OCI-LY7 (cell line): ENCODE results near the gene ZNF79. TPM values are rescaled to one million over a fixed set of nuclear protein-coding genes. Genes with fewer than 3 reads are reported as not detected.
A peak's percentile ranks its signal among the peaks of the same experiment; 100 is the strongest.

Experiments
- BruUV-seq: library from RNA; stranded (reverse); fragments of 400-500 nt; replicated peaks from 2 replicates; lab custom pipeline; 2021; lab: Mats Ljungman, UMichigan
- CTCF ChIA-PET: fragments of 300-600 bp; sonication (Branson Sonifier 250); formaldehyde crosslinking; loops from one replicate; lab custom pipeline; 2022; ENCODE audit warnings: antibody characterized with exemption; ENCODE audit not compliant: unreplicated experiment; lab: Charles Lee
- POLR2A ChIA-PET: fragments of 300-600 bp; sonication (Branson Sonifier 250); formaldehyde crosslinking; loops from one replicate; lab custom pipeline; 2022; ENCODE audit warnings: antibody characterized with exemption; lab: Charles Lee
- DNase-seq: peaks from one replicate; pipeline ENCODE4 v3.0.0-alpha.2; 2015; ENCODE audit warnings: low spot score
- H2AFZ ChIP-seq: fragments of 200-600 bp; sonication (generic), shearing (Covaris generic); 2 replicates; pipeline ENCODE4 v1.6.1; 2014; ENCODE audit warnings: mild to moderate bottlenecking, antibody characterized with exemption, low read length, moderate library complexity
- H3K27ac ChIP-seq: fragments of 200-600 bp; sonication (generic); 2 replicates; pipeline ENCODE4 v1.5.1; 2014; ENCODE audit warnings: mixed run types, low read depth, mild to moderate bottlenecking, moderate library complexity, low read length, inconsistent platforms; ENCODE audit not compliant: poor library complexity, severe bottlenecking
- H3K36me3 ChIP-seq: fragments of 200-600 bp; sonication (generic); 2 replicates; pipeline ENCODE4 v1.6.1; 2014; ENCODE audit warnings: mild to moderate bottlenecking, antibody characterized with exemption, low read length, moderate library complexity, mixed read lengths; ENCODE audit not compliant: insufficient read depth
- H3K4me1 ChIP-seq: fragments of 200-600 bp; sonication (generic); 2 replicates; pipeline ENCODE4 v1.5.1; 2014; ENCODE audit warnings: mild to moderate bottlenecking, low read length; ENCODE audit not compliant: insufficient read depth, poor library complexity, severe bottlenecking
- H3K4me2 ChIP-seq: fragments of 200-600 bp; sonication (generic); 2 replicates; pipeline ENCODE4 v1.6.1; 2014; ENCODE audit warnings: mild to moderate bottlenecking, low read length
- H3K4me3 ChIP-seq: fragments of 200-600 bp; sonication (generic); 2 replicates; pipeline ENCODE4 v1.5.1; 2014; ENCODE audit warnings: mild to moderate bottlenecking, low read depth, low read length; ENCODE audit not compliant: poor library complexity, severe bottlenecking
- H3K79me2 ChIP-seq: fragments of 200-600 bp; sonication (generic); 2 replicates; pipeline ENCODE4 v1.6.1; 2016; ENCODE audit warnings: low read depth, mild to moderate bottlenecking, low read length, moderate library complexity, mixed read lengths; ENCODE audit not compliant: insufficient read depth
- H3K9me2 ChIP-seq: fragments of 200-600 bp; sonication (generic); 2 replicates; pipeline ENCODE4 v1.6.1; 2016; ENCODE audit warnings: mild to moderate bottlenecking, low read length, mixed read lengths; ENCODE audit not compliant: insufficient read depth
- H3K9me3 ChIP-seq: fragments of 200-600 bp; sonication (generic); 2 replicates; pipeline ENCODE4 v1.6.1; 2014; ENCODE audit warnings: mild to moderate bottlenecking, mixed run types, low read length, mixed read lengths
- H4K20me1 ChIP-seq: fragments of 200-600 bp; sonication (generic); 2 replicates; pipeline ENCODE4 v1.6.1; 2014; ENCODE audit warnings: mild to moderate bottlenecking, antibody characterized with exemption, low read length, moderate library complexity, mixed read lengths; ENCODE audit not compliant: insufficient read depth
- CTCF ChIP-seq: fragments of 200-600 bp; sonication (generic); conservative IDR thresholded peaks from 2 replicates; pipeline ENCODE4 v1.5.1; 2014; ENCODE audit warnings: mild to moderate bottlenecking, antibody characterized with exemption, low read length, moderate library complexity, mixed read lengths
- EZH2phosphoT487 ChIP-seq: fragments of 200-600 bp; sonication (generic); IDR thresholded peaks from 2 replicates; pipeline ENCODE4 v1.6.1; 2018; ENCODE audit warnings: low read depth, borderline replicate concordance, mild to moderate bottlenecking, mixed run types, antibody characterized with exemption, low read length, moderate library complexity, mixed read lengths
- intact Hi-C: fragments of 100-400 bp; cut with micrococcal nuclease; formaldehyde crosslinking; loops from one replicate; pipeline ENCODE4 v1.10.0; 2022; ENCODE audit not compliant: unreplicated experiment
- total RNA-seq, 2 experiments: library from RNA; depleted of rRNA in 1 of 2; stranded (reverse); fragments of >200 nt in 1 of 2; shearing (Covaris generic) in 1 of 2; gene quantifications; 2 replicates each; pipeline ENCODE4 v1.2.3, GENCODE V29; 2014 to 2022

ZNF79 gene
- total RNA-seq, 2 experiments from 2014 or later: 9.4 to 14.9 TPM

GRCh38 chr9:127455324-127455992, 31.3 kb downstream of the ZNF79 start:
- H3K4me2 ChIP-seq: peak overlapping the region; percentile 48; the same call in 1 of the 2 replicates
- no peak overlapping the region for H3K4me3 ChIP-seq
- peak overlapping the region; percentile 50 for H3K27ac ChIP-seq
- no peaks in the 10 kb centered on the region for H3K9me3 ChIP-seq
- no TSS peak for BruUV-seq
- ChIA-PET POLR2A (interaction anchor here (0.7 to 1.7 kb wide), 4 partner anchors 19 to 175 kb away, joined by 4 to 6 read pairs (median 5); no protein-coding TSS in a partner anchor), CTCF (interaction anchor here (0.6 to 1.1 kb wide), 4 partner anchors 16 to 539 kb away, joined by 3 to 4 read pairs (median 3); no protein-coding TSS in a partner anchor)
- peaks cover 45% of the 10 kb centered on the region for H3K36me3 ChIP-seq
- H4K20me1 ChIP-seq: peaks cover 6% of the 10 kb centered on the region; the same call in 1 of the 2 replicates
- H2AFZ ChIP-seq: no peak overlapping the region
- peak; percentile 52 for DNase-seq
- peaks cover 17% of the 10 kb centered on the region for H3K4me1 ChIP-seq
- no peaks in the 10 kb centered on the region for H3K9me2 ChIP-seq
- peak; percentile 69 for TF ChIP-seq CTCF
- no peak for TF ChIP-seq EZH2phosphoT487
- intact Hi-C loops: no loop called here
- H3K79me2 ChIP-seq: peaks cover 11% of the 10 kb centered on the region

- Histone ChIP-seq H3K79me2 (no peaks in the 10 kb centered on the region; the same call in 1 of the 2 replicates), H3K36me3 (peaks cover 53% of the 10 kb centered on the region), H3K4me1 (peaks cover 13% of the 10 kb centered on the region), H3K4me2 (no peak overlapping the region), H3K9me2 (no peaks in the 10 kb centered on the region), H3K9me3 (no peaks in the 10 kb centered on the region), H3K4me3 (no peak overlapping the region), H4K20me1 (no peaks in the 10 kb centered on the region), H2AFZ (no peak overlapping the region), H3K27ac (no peak overlapping the region)
- ChIA-PET CTCF (no interaction called here), POLR2A (no interaction called here)
- no peak for DNase-seq
- intact Hi-C loops: no loop called here
- TF ChIP-seq CTCF: no peak
- BruUV-seq: no TSS peak
These were observed 33.2 kb downstream of the ZNF79 start for GRCh38 chr9:127457191-127457878.

GRCh38 chr9:127458921-127459320, 34.7 kb downstream of the ZNF79 start:
- POLR2A ChIA-PET: interaction anchor here (0.7 kb wide), 2 partner anchors 152 to 323 kb away, joined by 4 to 6 read pairs; no protein-coding TSS in a partner anchor
- no peaks in the 10 kb centered on the region for H3K9me2 ChIP-seq
- H3K9me3 ChIP-seq: no peaks in the 10 kb centered on the region
- H3K36me3 ChIP-seq: peaks cover 65% of the 10 kb centered on the region
- H3K27ac ChIP-seq: no peak overlapping the region
- H2AFZ ChIP-seq: no peak overlapping the region
- no peak overlapping the region for H3K4me2 ChIP-seq
- no peak for DNase-seq
- CTCF ChIA-PET: no interaction called here
- no TSS peak for BruUV-seq
- TF ChIP-seq CTCF: no peak
- TF ChIP-seq EZH2phosphoT487: no peak
- intact Hi-C loops: no loop called here
- H3K4me3 ChIP-seq: no peak overlapping the region
- no peaks in the 10 kb centered on the region for H4K20me1 ChIP-seq
- no peaks in the 10 kb centered on the region for H3K79me2 ChIP-seq
- peaks cover 8% of the 10 kb centered on the region for H3K4me1 ChIP-seq
